AG04450 (cell line): ENCODE measurements around the gene DCD. TPM values are rescaled to one million over a fixed set of nuclear protein-coding genes. Genes with fewer than 3 reads are reported as not detected.
A peak's percentile ranks its signal among the peaks of the same experiment; 100 is the strongest.

ENCODE experiments used
- CTCF ChIA-PET: fragments of 300-600, 350-600 bp; formaldehyde crosslinking; extraction: SDS; loops from one replicate; lab custom pipeline; 2022; ENCODE audit warnings: antibody characterized with exemption, inconsistent platforms; lab: Charles Lee
- POLR2A ChIA-PET: fragments of 350-600 bp; formaldehyde crosslinking; extraction: SDS; loops from one replicate; lab custom pipeline; 2021; ENCODE audit warnings: antibody characterized with exemption, inconsistent platforms; lab: Yijun Ruan, JAX
- DNase-seq: peaks from one replicate; pipeline ENCODE4 v3.0.0-alpha.2; 2011; ENCODE audit warnings: low read depth, low spot score
- H3K27ac ChIP-seq: one replicate; pipeline ENCODE4 v1.5.1; 2012; ENCODE audit warnings: low read depth, low read length, control low read depth
- H3K27me3 ChIP-seq: one replicate; pipeline ENCODE4 v1.6.0; 2012; ENCODE audit warnings: low read length; ENCODE audit not compliant: control insufficient read depth, insufficient read depth
- H3K4me3 ChIP-seq: 2 replicates; pipeline ENCODE4 v1.5.1; 2011; ENCODE audit warnings: mild to moderate bottlenecking, low read depth, low read length, control low read depth
- H3K9me3 ChIP-seq: 2 replicates; pipeline ENCODE4 v1.5.1; 2012; ENCODE audit warnings: low read length; ENCODE audit not compliant: control insufficient read depth, insufficient read depth
- polyA plus RNA-seq: library from polyadenylated mRNA; depleted of rRNA; stranded (reverse); fragments of >200 nt; gene quantifications from 2 replicates; pipeline ENCODE4 v1.2.3, GENCODE V29; 2011
- TF ChIP-seq, protein P1 (sequence below): IDR thresholded peaks from 2 replicates; pipeline ENCODE4 v1.5.1; 2011; ENCODE audit warnings: low read depth, low read length, control low read depth, inconsistent platforms

The DCD gene
- polyA plus RNA-seq, 1 experiment, result not detected

DNA sequence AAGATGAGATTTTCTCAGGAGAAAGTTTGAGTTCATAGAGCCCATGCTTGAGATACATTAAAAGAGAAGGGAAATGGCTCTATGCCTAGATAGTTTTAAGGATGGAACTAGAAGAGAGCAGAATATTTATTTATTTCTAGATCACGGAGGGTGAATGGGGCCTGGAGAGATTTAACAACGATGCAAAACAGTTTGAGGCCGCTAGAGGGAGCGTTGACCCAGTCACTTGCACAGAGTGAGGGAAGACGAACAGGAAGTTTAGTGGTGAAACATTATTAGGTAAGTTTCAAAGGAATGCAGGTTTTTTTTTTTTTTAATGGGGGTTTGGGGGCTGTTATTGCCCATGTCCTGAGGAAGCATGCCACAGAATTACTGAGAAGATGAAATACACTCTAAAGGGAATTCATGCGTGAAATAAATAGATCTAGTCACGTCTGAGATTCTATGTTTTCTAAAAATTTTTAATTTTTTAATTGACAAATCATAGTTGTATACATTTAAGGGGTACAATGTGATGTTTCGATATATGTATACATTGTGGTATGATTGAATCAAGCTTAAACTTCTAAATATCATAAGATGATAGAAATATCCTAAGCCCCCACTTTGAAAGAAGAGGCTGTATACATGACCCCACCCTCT lies 44.9 kb downstream of the DCD start:
- POLR2A ChIA-PET, result no interaction called here
- DNase-seq, result peak; percentile 18
- TF ChIP-seq, protein P1, sequence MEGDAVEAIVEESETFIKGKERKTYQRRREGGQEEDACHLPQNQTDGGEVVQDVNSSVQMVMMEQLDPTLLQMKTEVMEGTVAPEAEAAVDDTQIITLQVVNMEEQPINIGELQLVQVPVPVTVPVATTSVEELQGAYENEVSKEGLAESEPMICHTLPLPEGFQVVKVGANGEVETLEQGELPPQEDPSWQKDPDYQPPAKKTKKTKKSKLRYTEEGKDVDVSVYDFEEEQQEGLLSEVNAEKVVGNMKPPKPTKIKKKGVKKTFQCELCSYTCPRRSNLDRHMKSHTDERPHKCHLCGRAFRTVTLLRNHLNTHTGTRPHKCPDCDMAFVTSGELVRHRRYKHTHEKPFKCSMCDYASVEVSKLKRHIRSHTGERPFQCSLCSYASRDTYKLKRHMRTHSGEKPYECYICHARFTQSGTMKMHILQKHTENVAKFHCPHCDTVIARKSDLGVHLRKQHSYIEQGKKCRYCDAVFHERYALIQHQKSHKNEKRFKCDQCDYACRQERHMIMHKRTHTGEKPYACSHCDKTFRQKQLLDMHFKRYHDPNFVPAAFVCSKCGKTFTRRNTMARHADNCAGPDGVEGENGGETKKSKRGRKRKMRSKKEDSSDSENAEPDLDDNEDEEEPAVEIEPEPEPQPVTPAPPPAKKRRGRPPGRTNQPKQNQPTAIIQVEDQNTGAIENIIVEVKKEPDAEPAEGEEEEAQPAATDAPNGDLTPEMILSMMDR, result peak; percentile 85
- Histone ChIP-seq H3K27me3 (peaks cover 13% of the 10 kb centered on the region), H3K9me3 (no peaks in the 10 kb centered on the region), H3K4me3 (no peak overlapping the region), H3K27ac (no peak overlapping the region)
- CTCF ChIA-PET, result interaction anchor here (0.6 to 0.7 kb wide), 2 partner anchors 29 to 137 kb away, joined by 3 to 13 read pairs; no protein-coding TSS in a partner anchor

DNA sequence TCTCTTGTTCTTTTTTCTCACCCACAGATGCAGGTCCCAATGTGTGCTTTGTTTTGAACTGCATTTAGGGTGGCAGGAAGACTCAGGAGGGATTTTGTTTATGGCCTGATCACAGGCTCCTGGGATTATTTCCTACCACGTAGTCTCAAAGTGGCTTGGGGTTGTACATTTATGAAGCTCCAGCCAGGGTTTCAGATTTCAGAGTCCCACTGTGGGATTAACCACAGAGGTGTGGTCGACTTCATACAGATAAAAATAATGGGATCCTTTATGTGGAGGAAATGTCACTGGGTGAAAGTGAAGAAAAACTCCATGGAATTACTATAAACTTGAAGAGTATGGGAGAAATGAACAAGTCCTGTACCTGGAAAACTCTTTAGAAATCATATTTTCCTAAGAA lies 45.5 kb downstream of the DCD start:
- no peak overlapping the region for H3K27ac ChIP-seq
- peaks cover 14% of the 10 kb centered on the region for H3K27me3 ChIP-seq
- no peak overlapping the region for H3K4me3 ChIP-seq
- POLR2A ChIA-PET, result no interaction called here
- CTCF ChIA-PET, result interaction anchor here (0.6 kb wide), 1 partner anchor 356 kb away, joined by 3 read pairs; no protein-coding TSS in a partner anchor
- TF ChIP-seq, protein P1, result no peak
- no peak for DNase-seq
- no peaks in the 10 kb centered on the region for H3K9me3 ChIP-seq

DNA sequence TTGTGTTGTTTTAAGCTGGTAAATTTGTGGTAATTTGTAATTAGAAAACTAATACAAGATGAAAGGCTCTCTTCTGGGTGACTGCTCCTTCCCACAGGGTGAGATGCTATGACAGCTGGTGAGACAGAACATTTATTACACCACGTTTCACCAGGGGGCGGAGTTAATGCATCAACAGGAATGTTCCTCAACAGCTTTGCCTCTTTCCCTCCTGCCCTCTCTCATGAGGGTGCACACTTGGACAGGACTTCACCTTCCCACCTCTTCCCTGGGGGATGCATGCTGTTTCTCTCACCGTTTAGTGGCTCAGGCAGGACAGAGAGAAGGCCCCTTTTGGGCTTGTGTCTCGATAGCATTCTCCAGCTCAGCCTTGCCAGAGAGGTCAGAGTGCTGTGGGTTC lies 46.3 kb downstream of the DCD start:
- ChIA-PET POLR2A (no interaction called here), CTCF (interaction anchor here (1.1 kb wide), 1 partner anchor 21 kb away, joined by 5 read pairs; no protein-coding TSS in a partner anchor)
- TF ChIP-seq, protein P1, result no peak
- Histone ChIP-seq H3K27ac (no peak overlapping the region), H3K27me3 (peaks cover 14% of the 10 kb centered on the region), H3K4me3 (no peak overlapping the region), H3K9me3 (no peaks in the 10 kb centered on the region)
- no peak for DNase-seq

DNA sequence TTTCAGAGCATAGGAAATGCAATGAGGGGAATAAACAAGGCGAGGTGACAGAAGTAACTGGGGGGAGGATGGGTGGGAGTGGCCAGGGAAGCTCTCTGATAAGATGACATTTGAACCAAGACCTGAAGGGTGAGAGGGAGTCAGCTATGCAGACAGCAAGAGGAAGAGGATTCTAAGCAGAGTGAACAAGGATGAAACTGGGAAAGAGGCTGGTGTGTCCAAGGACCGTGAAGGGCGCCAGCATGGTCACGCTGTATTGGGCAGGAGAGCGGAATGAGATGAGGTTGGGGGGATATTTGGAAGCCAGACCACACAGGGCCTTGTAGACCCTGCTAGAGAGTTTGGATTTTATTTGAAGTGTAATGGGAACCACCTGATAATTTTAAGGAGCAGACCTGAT lies 49.2 kb downstream of the DCD start:
- TF ChIP-seq, protein P1, result no peak
- H3K9me3 ChIP-seq, result no peaks in the 10 kb centered on the region
- no peak for DNase-seq
- peaks cover 20% of the 10 kb centered on the region for H3K27me3 ChIP-seq
- CTCF ChIA-PET, result interaction anchor here (0.6 to 1.7 kb wide), 5 partner anchors 19 to 359 kb away, joined by 3 to 8 read pairs (median 3); no protein-coding TSS in a partner anchor
- no peak overlapping the region for H3K27ac ChIP-seq
- H3K4me3 ChIP-seq, result no peak overlapping the region
- POLR2A ChIA-PET, result no interaction called here

DNA sequence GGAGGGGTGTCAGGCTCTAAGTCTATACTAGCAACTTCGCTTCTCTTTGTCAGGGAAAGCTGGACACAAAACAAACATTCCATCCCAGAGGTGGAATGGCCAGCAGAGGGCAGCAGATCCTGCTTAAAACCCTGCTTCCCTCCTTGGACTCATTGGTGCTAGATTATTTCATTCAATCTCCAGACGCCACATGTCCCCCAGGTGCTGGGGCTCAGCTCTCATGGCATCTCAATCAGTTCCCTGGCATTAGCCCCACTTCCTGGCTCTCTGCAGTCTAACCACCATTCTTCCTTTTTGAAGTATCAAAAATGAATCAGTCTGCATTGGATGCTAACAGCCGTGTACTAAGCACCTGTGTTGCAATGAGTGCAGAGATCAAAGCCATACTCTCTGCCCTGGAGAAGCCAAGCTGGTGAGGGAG lies 51.6 kb downstream of the DCD start:
- ChIA-PET CTCF (interaction anchor here (0.7 to 2.4 kb wide), 16 partner anchors 10 to 362 kb away, joined by 3 to 12 read pairs (median 3); no protein-coding TSS in a partner anchor), POLR2A (no interaction called here)
- TF ChIP-seq, protein P1, result peak; percentile 90
- Histone ChIP-seq H3K4me3 (no peak overlapping the region), H3K9me3 (no peaks in the 10 kb centered on the region), H3K27ac (no peak overlapping the region), H3K27me3 (peaks cover 27% of the 10 kb centered on the region)
- peak; percentile 29 for DNase-seq
